PFSK-1 (cell line): ENCODE results near the gene VTI1B.

ENCODE experiments used
- FOXP2 ChIP-seq: optimal IDR thresholded peaks from 2 replicates; pipeline ENCODE3; 2011; ENCODE audit warnings: borderline replicate concordance, control low read depth, inconsistent platforms; ENCODE audit not compliant: insufficient read depth; ENCODE audit errors: extremely low read length, extremely low read depth
- POLR2AphosphoS5 ChIP-seq: IDR thresholded peaks from 2 replicates; pipeline ENCODE4 v1.6.1; 2012; ENCODE audit warnings: low read depth, mild to moderate bottlenecking, control low read depth, low read length, moderate library complexity
- SIN3A ChIP-seq: IDR thresholded peaks from 2 replicates; pipeline ENCODE4 v1.6.1; 2012; ENCODE audit warnings: mild to moderate bottlenecking, low read length, moderate library complexity, borderline replicate concordance; ENCODE audit not compliant: insufficient read depth
- TAF1 ChIP-seq: IDR thresholded peaks from 2 replicates; pipeline ENCODE4 v1.6.1; 2012; ENCODE audit warnings: low read length, control low read depth, borderline replicate concordance; ENCODE audit not compliant: insufficient read depth
- TF ChIP-seq, protein P1 (sequence below), 2 experiments: IDR thresholded peaks; 2 replicates each; pipeline versions ENCODE4 v1.6.1 to v1.8.0; 2011 to 2012; ENCODE audit warnings: low read depth in 2 of 2, low read length in 2 of 2, control low read depth in 1 of 2, inconsistent platforms in 1 of 2, mild to moderate bottlenecking in 1 of 2, moderate library complexity in 1 of 2; ENCODE audit not compliant: insufficient read depth in 1 of 2

VTI1B gene

DNA sequence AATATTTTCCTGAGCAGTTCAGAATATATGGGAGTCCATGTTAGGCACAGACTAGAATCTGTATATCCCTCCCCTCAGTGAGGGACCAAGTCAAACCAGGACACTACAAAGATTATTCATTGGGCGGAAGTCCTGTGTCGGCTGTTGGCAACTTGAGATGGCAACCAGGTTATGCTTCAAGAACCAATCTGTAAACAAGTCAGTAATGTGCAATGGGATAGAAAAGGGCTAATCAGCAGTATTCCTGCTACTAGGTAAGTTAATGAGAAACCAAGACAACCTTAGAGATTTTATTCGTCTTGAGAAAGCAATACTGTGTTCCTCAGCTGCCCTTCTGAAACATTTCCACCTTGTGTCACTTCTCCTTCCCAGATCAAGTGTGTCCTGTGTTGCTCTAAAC, 28.3 kb downstream of the VTI1B start:
- TF ChIP-seq FOXP2 (no peak), SIN3A (no peak), TAF1 (no peak), POLR2AphosphoS5 (no peak)
- TF ChIP-seq, protein P1, sequence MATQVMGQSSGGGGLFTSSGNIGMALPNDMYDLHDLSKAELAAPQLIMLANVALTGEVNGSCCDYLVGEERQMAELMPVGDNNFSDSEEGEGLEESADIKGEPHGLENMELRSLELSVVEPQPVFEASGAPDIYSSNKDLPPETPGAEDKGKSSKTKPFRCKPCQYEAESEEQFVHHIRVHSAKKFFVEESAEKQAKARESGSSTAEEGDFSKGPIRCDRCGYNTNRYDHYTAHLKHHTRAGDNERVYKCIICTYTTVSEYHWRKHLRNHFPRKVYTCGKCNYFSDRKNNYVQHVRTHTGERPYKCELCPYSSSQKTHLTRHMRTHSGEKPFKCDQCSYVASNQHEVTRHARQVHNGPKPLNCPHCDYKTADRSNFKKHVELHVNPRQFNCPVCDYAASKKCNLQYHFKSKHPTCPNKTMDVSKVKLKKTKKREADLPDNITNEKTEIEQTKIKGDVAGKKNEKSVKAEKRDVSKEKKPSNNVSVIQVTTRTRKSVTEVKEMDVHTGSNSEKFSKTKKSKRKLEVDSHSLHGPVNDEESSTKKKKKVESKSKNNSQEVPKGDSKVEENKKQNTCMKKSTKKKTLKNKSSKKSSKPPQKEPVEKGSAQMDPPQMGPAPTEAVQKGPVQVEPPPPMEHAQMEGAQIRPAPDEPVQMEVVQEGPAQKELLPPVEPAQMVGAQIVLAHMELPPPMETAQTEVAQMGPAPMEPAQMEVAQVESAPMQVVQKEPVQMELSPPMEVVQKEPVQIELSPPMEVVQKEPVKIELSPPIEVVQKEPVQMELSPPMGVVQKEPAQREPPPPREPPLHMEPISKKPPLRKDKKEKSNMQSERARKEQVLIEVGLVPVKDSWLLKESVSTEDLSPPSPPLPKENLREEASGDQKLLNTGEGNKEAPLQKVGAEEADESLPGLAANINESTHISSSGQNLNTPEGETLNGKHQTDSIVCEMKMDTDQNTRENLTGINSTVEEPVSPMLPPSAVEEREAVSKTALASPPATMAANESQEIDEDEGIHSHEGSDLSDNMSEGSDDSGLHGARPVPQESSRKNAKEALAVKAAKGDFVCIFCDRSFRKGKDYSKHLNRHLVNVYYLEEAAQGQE (IDR thresholded peaks at IDR 0.05; ENCODE audit: insufficient read depth in 1 of 2, low read depth in 2 of 2, low read length in 2 of 2), result no peak

DNA sequence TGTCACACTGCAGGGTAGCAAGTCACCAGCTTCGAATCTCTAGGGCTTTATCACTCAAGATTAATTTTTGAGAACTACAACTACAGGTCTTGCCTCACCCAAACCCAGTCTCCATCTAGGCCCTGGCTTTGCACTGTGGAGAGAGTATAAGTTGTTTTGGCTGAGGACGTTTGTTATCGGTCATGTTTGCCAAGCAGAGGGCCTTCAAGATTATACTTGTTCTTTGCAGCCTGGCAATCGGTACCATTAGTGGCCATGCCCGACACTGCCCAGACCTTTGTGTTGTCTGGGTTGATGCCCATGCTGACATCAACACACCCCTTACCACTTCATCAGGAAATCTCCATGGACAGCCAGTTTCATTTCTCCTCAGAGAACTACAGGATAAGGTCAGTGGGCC, 29.0 kb downstream of the VTI1B start:
- TF ChIP-seq TAF1 (no peak), SIN3A (no peak), FOXP2 (no peak)

DNA sequence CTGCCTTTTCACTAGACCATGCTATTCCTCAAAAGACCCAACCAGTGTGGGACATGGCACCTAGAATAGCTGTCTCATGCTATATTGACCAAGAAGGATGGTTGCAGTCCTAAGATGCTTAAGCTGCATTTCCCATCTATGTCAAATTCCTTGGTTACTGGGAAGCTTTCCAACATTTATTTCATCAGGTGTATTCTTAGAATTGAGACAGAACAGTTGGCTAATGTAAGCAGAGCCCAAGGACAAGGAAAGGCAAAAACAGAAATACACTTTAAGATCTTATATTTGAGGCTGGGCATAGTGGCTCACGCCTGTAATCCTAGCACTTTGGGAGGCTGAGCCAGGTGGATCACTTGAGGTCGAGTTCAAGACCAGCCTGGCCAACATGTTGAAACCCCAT, 30.0 kb downstream of the VTI1B start:
- TF ChIP-seq, protein P1 (IDR thresholded peaks at IDR 0.05; ENCODE audit: insufficient read depth in 1 of 2, low read depth in 2 of 2, low read length in 2 of 2), result no peak
- TF ChIP-seq SIN3A (no peak), POLR2AphosphoS5 (no peak), TAF1 (no peak), FOXP2 (no peak)

DNA sequence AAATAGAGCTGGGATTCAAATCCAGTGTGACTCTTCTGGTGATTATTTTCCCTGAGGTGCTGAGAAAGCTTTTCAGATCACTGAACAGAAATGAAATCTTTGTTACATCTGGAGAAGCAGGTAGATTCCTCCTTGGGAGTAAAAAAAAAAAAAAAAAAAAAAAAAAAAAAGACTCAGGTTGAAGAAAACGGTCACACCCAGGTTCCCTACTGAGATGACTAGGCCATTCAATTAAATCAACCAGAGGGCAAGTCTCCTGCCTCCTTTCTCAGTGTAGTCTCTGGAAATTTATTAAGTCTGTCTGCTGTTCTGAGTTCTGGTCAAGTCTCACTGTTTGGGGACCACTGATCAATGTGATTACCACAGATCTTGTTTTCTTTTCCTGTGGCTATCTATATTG, 30.7 kb downstream of the VTI1B start:
- TF ChIP-seq SIN3A (no peak), FOXP2 (no peak), POLR2AphosphoS5 (no peak), TAF1 (no peak)
- TF ChIP-seq, protein P1 (IDR thresholded peaks at IDR 0.05; ENCODE audit: insufficient read depth in 1 of 2, low read depth in 2 of 2, low read length in 2 of 2), result no peak

DNA sequence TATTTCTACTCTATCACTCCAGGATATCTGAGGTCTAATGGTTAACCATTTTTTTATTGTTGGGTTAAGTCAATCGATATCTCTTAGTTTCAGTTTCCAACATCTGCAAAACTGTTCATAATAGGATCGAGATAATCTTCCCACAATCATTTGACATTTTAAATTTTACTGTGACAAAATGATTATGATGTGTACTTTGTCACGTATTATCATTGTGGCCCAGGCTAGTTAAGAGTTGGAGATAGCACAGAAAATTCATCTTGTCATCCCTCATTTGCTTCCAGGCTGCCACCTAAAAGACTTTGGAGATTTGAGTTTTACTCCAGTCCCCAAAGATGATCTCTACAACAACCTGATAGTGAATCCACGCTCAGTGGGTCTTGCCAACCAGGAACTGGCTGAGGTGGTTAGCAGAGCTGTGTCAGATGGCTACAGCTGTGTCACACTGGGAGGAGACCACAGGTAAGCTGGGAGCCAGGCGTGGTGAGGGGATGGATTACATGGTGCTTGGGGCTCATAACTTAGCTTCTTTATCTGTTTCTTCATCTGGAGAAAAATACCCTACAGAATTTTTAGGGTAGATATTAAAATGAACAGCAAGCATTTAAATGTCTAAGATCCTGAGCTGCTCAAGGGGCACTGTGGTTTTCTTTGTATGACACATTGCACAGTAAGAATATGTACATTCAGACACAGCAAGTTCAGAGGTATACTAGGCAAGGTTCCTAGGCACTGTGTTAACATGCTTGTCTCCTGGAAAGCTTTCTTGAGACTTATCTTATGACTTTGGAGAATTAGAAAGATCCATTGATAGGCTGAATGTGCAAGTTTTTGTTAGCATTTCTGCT, 32.3 kb downstream of the VTI1B start:
- TF ChIP-seq TAF1 (no peak), POLR2AphosphoS5 (no peak), SIN3A (no peak), FOXP2 (no peak)
- TF ChIP-seq, protein P1 (IDR thresholded peaks at IDR 0.05; ENCODE audit: insufficient read depth in 1 of 2, low read depth in 2 of 2, low read length in 2 of 2), result no peak
